ENCODE results near the gene NUCB1. TPM values are rescaled to one million over a fixed set of nuclear protein-coding genes. Genes with fewer than 3 reads are reported as not detected.
"Not testable (repeated sequence)": the region's sequence is repeated elsewhere in the genome, so short reads cannot be mapped to it uniquely, and the experiment has no call there.

The NUCB1 gene
- total RNA-seq, 1 donor from 2014 or later = 167 TPM

GRCh38 chr19:48874303-48875135 lies 25.6 kb upstream of the NUCB1 start:
- peak; percentile 70 for DNase-seq

GRCh38 chr19:48876043-48876981 lies 23.8 kb upstream of the NUCB1 start:
- peak; percentile 79 for DNase-seq

- DNase-seq = no peak
Observed at GRCh38 chr19:48877855-48878195, 22.3 kb upstream of the NUCB1 start.

GRCh38 chr19:48878196-48879024 lies 21.7 kb upstream of the NUCB1 start:
- DNase-seq = peak; percentile 40

GRCh38 chr19:48879025-48879637 lies 21.0 kb upstream of the NUCB1 start:
- DNase-seq = no peak

- DNase-seq = not testable (repeated sequence)
Observed at GRCh38 chr19:48879696-48880095, 20.4 kb upstream of the NUCB1 start.

GRCh38 chr19:48881741-48882657 lies 18.1 kb upstream of the NUCB1 start:
- peak; percentile 38 for DNase-seq

GRCh38 chr19:48883726-48884125 lies 16.4 kb upstream of the NUCB1 start:
- DNase-seq = no peak

- no peak for DNase-seq
Observed at GRCh38 chr19:48887861-48888612, 12.1 kb upstream of the NUCB1 start.

GRCh38 chr19:48889496-48889895 lies 10.6 kb upstream of the NUCB1 start:
- not testable (repeated sequence) for DNase-seq

- no peak for DNase-seq
Observed at GRCh38 chr19:48890551-48890950, 9.6 kb upstream of the NUCB1 start.

GRCh38 chr19:48895226-48895625 lies 4.9 kb upstream of the NUCB1 start:
- no peak for DNase-seq

GRCh38 chr19:48896191-48896720 lies 3.9 kb upstream of the NUCB1 start:
- peak; percentile 55 for DNase-seq

GRCh38 chr19:48897181-48897580 lies 2.9 kb upstream of the NUCB1 start:
- no peak for DNase-seq

GRCh38 chr19:48899386-48899749 lies 744 bp upstream of the NUCB1 start:
- not testable (repeated sequence) for DNase-seq

GRCh38 chr19:48900477-48901406 lies 630 bp downstream of the NUCB1 start:
- DNase-seq = peak; percentile 42

- not testable (repeated sequence) for DNase-seq
Observed at GRCh38 chr19:48902291-48902690, 2.2 kb downstream of the NUCB1 start.

GRCh38 chr19:48903788-48904187 lies 3.7 kb downstream of the NUCB1 start:
- not testable (repeated sequence) for DNase-seq

GRCh38 chr19:48905664-48906063 lies 5.6 kb downstream of the NUCB1 start:
- DNase-seq = no peak

All from dermis blood vessel endothelial cell (primary cell).